Tibial nerve (tissue), 4 donors: ENCODE data around the gene FLNC. TPM values are rescaled to one million over a fixed set of nuclear protein-coding genes. Genes with fewer than 3 reads are reported as not detected.

Source experiments
- DNase-seq, 2 donors: peaks; one replicate each; pipeline ENCODE4 v3.0.0-alpha.2; 2019; ENCODE audit warnings: low spot score in 2 of 2
- H3K27ac ChIP-seq, 4 donors: fragments of 200-600 bp; sonication (generic) in 3 of 4; one replicate each; pipeline ENCODE4 v1.5.1; 2017 to 2019; ENCODE audit warnings: mild to moderate bottlenecking in 1 of 4
- H3K27me3 ChIP-seq, 2 donors: fragments of 200-600 bp; sonication (generic) in 1 of 2; one replicate each; pipeline versions ENCODE4 v1.5.1 to v1.6.0; 2017 to 2019
- H3K36me3 ChIP-seq, 3 donors: fragments of 200-600 bp; sonication (generic); one replicate each; pipeline ENCODE4 v1.5.1; 2018 to 2019
- H3K4me1 ChIP-seq, 4 donors: fragments of 200-600 bp; sonication (generic) in 3 of 4; one replicate each; pipeline ENCODE4 v1.5.1; 2017 to 2019
- H3K4me3 ChIP-seq, 4 donors: fragments of 200-600 bp; sonication (generic) in 3 of 4; one replicate each; pipeline ENCODE4 v1.5.1; 2017 to 2019; ENCODE audit warnings: mild to moderate bottlenecking in 1 of 4, moderate library complexity in 1 of 4
- H3K9me3 ChIP-seq, 4 donors: fragments of 200-600 bp; sonication (generic) in 3 of 4; one replicate each; pipeline ENCODE4 v1.5.1; 2017 to 2019
- EP300 ChIP-seq, 2 donors: sonication (generic); formaldehyde crosslinking; IDR thresholded peaks; one replicate each; pipeline ENCODE4 v1.6.1; 2017; ENCODE audit warnings: antibody characterized with exemption in 2 of 2, mild to moderate bottlenecking in 1 of 2
- POLR2A ChIP-seq, 2 donors: fragments of 450-650 bp; IDR thresholded peaks; one replicate each; pipeline ENCODE4 v1.6.1; 2017; ENCODE audit warnings: antibody characterized with exemption in 2 of 2, mild to moderate bottlenecking in 2 of 2, moderate library complexity in 2 of 2
- WGBS, 2 donors: methylation state at CpG; one replicate each; pipeline ENCODE4 v1.1.5; 2018; 5-methylcytosine and 5-hydroxymethylcytosine counted together
- total RNA-seq, 4 donors: library from RNA; depleted of rRNA; stranded (reverse); fragments of >200 nt; gene quantifications; one replicate each; pipeline ENCODE4 v1.1.0, GENCODE V29; 2016
- TF ChIP-seq, protein P1 (sequence below), 5 experiments: fragments of 200-600 bp in 3 of 5; fragments of 450-650 bp in 2 of 5; sonication (generic) in 3 of 5; IDR thresholded peaks; one replicate each; pipeline ENCODE4 v1.5.1; 2016 to 2019; ENCODE audit warnings: antibody characterized with exemption in 5 of 5, mild to moderate bottlenecking in 3 of 5, moderate library complexity in 2 of 5

Gene FLNC
- total RNA-seq, 4 donors from 2014 or later = 5.5 to 13.5 (median 9.0) TPM

DNA sequence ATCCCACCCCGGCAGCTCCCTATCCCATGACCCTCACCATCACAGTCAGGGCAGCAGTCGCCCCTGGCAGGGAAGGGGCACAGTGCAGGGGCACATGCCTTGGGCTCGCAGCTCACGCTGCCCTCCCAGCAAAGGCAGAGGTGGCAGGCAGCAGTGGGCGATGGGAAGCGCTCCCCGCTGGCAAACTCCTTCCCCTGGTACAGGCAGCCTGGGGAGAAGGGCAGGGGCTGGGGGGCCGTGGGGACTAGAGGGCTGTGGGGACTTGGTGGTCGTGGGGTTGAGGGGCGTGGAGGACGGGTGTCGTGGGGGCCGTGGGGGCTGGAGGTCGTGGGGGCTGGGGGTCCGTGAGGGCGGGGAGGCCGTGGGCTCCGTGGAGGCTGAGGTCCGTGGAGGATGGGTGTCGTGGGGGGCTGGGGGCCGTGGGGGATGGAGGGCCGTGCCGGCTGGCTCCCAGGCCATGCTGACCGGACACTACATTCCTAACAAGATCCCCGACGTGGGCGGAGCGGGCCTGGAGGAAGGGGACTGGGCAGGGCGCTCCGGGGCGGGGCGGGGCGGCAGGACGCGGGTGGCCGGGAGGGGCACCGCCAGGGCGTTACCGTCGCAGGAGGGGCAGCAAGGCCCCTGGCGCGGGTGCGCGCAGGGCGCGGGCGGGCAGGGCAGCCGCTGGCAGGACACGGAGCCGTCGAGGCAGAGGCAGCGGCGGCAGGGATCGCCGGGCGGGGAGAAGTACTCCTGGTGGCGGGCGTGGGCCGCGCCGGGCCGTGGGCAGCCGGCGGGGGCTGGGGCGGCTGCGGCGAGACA lies 60.3 kb downstream of the FLNC start:
- WGBS, 2 donors = 26 to 38% methylated on average over 24 to 41 of the region's 67 CpGs

DNA sequence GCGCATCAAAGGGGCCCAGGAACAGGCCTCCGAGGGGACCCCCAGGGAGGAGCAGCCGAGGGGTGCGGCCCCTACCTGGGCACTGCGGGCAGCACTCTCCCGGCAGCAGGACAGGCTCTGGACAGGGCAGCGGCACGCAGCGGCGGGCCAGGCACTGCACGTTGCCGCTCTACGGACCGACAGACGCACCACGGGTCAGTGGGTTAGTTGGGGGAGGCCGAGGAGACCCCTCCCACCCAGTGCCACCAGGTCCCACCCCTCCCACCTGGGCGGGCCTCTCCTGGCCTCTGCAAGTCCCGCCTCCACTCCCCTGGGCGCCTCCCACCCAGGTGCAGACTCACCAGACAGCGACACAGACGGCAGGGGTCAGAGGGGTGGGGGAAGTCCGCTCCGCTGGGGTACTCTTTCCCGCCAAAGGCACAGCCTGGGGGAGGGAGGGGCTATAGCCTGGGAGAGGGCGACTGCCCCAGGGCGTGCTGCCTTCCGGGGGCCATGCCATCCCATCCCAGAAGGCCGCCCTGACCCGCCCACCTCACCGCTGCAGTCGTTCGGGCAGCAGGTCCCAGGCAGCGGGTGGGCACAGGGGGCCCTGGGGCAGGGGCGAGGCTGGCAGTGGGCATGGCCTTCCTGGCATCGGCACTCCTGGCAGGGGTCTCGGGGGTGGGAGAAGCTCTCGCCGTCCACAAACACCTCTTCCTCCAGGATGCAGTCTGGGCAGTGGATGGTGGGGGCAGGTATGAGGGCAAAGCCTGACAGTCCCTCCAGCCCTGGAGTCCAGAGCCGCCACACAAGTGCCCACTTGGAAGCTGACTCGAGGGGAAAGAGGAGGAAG lies 61.1 kb downstream of the FLNC start:
- Histone ChIP-seq H3K27ac (no peak overlapping the region), H3K4me1 (peaks cover 0 to 10% (median 3%) of the 10 kb centered on the region in 4 donors), H3K9me3 (no peaks in the 10 kb centered on the region), H3K4me3 (peak overlapping the region in 2 of 4 donors; percentile 34 to 43), H3K27me3 (peaks cover 0 to 30% of the 10 kb centered on the region in 2 donors), H3K36me3 (no peaks in the 10 kb centered on the region)
- DNase-seq = no peak
- TF ChIP-seq EP300 (IDR thresholded peaks at IDR 0.05) = no peak
- TF ChIP-seq, protein P1, sequence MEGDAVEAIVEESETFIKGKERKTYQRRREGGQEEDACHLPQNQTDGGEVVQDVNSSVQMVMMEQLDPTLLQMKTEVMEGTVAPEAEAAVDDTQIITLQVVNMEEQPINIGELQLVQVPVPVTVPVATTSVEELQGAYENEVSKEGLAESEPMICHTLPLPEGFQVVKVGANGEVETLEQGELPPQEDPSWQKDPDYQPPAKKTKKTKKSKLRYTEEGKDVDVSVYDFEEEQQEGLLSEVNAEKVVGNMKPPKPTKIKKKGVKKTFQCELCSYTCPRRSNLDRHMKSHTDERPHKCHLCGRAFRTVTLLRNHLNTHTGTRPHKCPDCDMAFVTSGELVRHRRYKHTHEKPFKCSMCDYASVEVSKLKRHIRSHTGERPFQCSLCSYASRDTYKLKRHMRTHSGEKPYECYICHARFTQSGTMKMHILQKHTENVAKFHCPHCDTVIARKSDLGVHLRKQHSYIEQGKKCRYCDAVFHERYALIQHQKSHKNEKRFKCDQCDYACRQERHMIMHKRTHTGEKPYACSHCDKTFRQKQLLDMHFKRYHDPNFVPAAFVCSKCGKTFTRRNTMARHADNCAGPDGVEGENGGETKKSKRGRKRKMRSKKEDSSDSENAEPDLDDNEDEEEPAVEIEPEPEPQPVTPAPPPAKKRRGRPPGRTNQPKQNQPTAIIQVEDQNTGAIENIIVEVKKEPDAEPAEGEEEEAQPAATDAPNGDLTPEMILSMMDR (IDR thresholded peaks at IDR 0.05) = peak in 1 of 5 experiments; percentile 1
- TF ChIP-seq POLR2A (IDR thresholded peaks at IDR 0.05) = no peak
- WGBS, 2 donors = 34 to 48% methylated on average over 6 to 26 of the region's 41 CpGs

More for the DNA sequence above, 60.3 kb downstream of the FLNC start:
- TF ChIP-seq POLR2A (IDR thresholded peaks at IDR 0.05) = no peak
- TF ChIP-seq, protein P1 (IDR thresholded peaks at IDR 0.05) = peak in 2 of 5 experiments; percentile 11
- Histone ChIP-seq H3K27me3 (peaks cover 0 to 37% of the 10 kb centered on the region in 2 donors), H3K4me3 (peak overlapping the region in 2 of 4 donors; percentile 34 to 43), H3K27ac (no peak overlapping the region), H3K9me3 (no peaks in the 10 kb centered on the region), H3K4me1 (peaks cover 0 to 10% (median 3%) of the 10 kb centered on the region in 4 donors), H3K36me3 (no peaks in the 10 kb centered on the region)
- DNase-seq = no peak

DNA sequence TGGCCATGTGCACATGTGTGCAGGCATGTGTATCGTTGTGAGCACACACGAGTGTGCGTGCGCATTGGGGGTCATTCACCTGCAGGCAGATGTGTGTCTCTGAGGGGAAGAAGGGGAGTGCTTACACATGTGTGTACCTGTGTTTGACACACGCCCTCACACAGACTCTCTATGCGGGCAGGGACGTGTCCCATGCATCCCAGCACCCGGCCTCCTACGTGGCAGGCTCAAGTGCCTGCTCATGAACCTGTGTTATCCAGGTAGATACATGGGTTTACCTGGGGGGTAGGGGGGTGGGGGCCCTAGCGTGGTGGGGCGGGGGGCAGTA lies 61.7 kb downstream of the FLNC start:
- no peak for DNase-seq
- Histone ChIP-seq H3K4me3 (no peak overlapping the region), H3K9me3 (no peaks in the 10 kb centered on the region), H3K27me3 (peaks cover 0 to 24% of the 10 kb centered on the region in 2 donors), H3K27ac (no peak overlapping the region), H3K36me3 (no peaks in the 10 kb centered on the region), H3K4me1 (peaks cover 0 to 10% (median 3%) of the 10 kb centered on the region in 4 donors)
- WGBS, 2 donors = 84 to 86% methylated on average over 8 to 11 of the region's 11 CpGs
- TF ChIP-seq POLR2A (IDR thresholded peaks at IDR 0.05) (no peak), EP300 (IDR thresholded peaks at IDR 0.05) (no peak)
- TF ChIP-seq, protein P1 (IDR thresholded peaks at IDR 0.05) = no peak

DNA sequence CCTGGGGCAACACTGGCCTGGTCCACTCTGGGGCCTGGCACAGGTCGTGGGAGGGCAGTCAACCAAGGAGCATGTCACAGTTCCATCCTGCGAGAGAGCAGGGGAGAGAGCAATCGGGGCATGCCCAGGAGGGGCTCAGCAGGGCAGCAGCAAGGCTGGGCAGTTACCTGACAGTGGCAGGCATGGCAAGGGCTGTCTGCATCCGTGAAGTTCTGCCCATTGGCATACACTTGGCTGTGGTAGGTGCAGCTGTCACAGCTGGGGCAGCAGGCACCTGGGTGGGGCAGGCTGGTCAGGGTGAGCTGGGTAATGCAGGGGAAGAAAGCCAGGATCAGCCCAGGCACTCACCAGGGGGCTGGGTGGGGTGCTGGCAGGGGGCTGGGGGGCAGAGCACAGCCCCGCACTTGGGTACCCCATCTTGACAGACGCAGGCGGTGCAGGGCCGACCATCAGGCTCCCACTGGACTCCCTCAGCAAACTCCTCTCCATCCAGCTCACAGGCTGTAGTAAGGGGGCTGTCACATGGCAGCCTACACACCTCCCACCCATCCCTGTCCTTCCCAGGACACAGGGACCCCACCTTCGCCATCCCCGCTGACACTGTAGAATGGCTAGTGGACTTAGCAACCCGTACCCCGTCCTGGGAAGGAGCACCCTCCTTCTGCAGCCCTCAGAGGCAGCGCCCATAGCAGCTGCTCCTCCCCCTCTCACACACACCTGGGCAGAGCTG lies 62.5 kb downstream of the FLNC start:
- Histone ChIP-seq H3K27me3 (peaks cover 0 to 19% of the 10 kb centered on the region in 2 donors), H3K4me1 (peaks cover 0 to 10% (median 3%) of the 10 kb centered on the region in 4 donors), H3K27ac (no peak overlapping the region), H3K36me3 (no peaks in the 10 kb centered on the region), H3K4me3 (no peak overlapping the region), H3K9me3 (no peaks in the 10 kb centered on the region)
- DNase-seq = no peak
- WGBS, 2 donors = 87 to 91% methylated on average over 5 to 13 of the region's 13 CpGs
- no peak for TF ChIP-seq POLR2A (IDR thresholded peaks at IDR 0.05)
- no peak for TF ChIP-seq EP300 (IDR thresholded peaks at IDR 0.05)
- TF ChIP-seq, protein P1 (IDR thresholded peaks at IDR 0.05) = no peak
